Measurements from ENCODE around the gene TFF3. TPM values are rescaled to one million over a fixed set of nuclear protein-coding genes. Genes with fewer than 3 reads are reported as not detected.

TFF3 gene
- total RNA-seq, 1 donor from 2014 or later, result not detected

DNA sequence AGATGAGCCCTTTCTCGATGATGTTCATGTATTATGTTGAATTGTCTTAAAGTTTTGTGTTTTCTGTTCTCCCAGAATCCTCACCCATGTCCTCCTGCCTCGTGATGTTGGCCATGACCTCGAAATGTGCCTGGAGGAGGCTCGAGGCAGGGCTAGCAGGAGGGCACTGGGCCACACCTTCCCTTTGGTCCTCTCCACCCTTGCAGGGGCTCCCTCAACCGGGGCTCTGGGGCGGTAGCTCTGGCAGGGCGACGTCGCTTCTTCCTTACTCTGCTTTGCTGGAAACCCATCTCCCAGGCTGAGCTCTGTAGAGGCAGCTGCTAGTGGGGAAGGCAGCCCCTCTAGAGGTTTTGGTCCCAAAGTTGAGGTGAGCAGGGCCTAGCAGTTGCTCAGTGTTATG, 14.3 kb downstream of the TFF3 start:
- Histone ChIP-seq H3K9me3 (ENCODE audit: low read depth) (no peaks in the 10 kb centered on the region), H3K79me2 (ENCODE audit: low read depth) (no peaks in the 10 kb centered on the region), H2AFZ (replicated peaks) (no peak overlapping the region), H3K9ac (no peak overlapping the region), H3K27ac (no peak overlapping the region), H3K27me3 (no peaks in the 10 kb centered on the region), H3K4me2 (no peak overlapping the region), H3K4me1 (peaks cover 21% of the 10 kb centered on the region), H3F3A (ENCODE audit: low read depth) (no peaks in the 10 kb centered on the region), H4K20me1 (ENCODE audit: low read depth) (no peaks in the 10 kb centered on the region), H3K36me3 (no peaks in the 10 kb centered on the region), H3K4me3 (no peak overlapping the region)
- Mint-ChIP-seq H3K9me3 (no peaks in the 10 kb centered on the region), H3K4me3 (no peak overlapping the region), H3K36me3 (no peaks in the 10 kb centered on the region), H3K4me1 (peaks cover 19% of the 10 kb centered on the region), H3K27ac (no peak overlapping the region), H3K27me3 (ENCODE audit: insufficient read depth, low read depth) (peaks cover 4% of the 10 kb centered on the region)
- TF ChIP-seq CTCF (IDR thresholded peaks at IDR 0.05) (no peak), EZH2phosphoT487 (IDR thresholded peaks at IDR 0.05) (no peak), EZH2 (IDR thresholded peaks at IDR 0.05) (no peak)
- DNase-seq (ENCODE audit: low spot score), result no peak

- H3K4me1 Mint-ChIP-seq, result peaks cover 21% of the 10 kb centered on the region
- H3K27me3 Mint-ChIP-seq (ENCODE audit: insufficient read depth, low read depth), result peaks cover 4% of the 10 kb centered on the region
- H3K4me3 Mint-ChIP-seq, result no peak overlapping the region
- Histone ChIP-seq H3K9me3 (ENCODE audit: low read depth) (no peaks in the 10 kb centered on the region), H3K27me3 (no peaks in the 10 kb centered on the region), H3K27ac (no peak overlapping the region), H3K4me2 (no peak overlapping the region), H3K4me3 (no peak overlapping the region), H3K36me3 (no peaks in the 10 kb centered on the region), H4K20me1 (ENCODE audit: low read depth) (no peaks in the 10 kb centered on the region), H3K4me1 (peaks cover 21% of the 10 kb centered on the region), H3K79me2 (ENCODE audit: low read depth) (no peaks in the 10 kb centered on the region), H3K9ac (no peak overlapping the region), H2AFZ (replicated peaks) (no peak overlapping the region), H3F3A (ENCODE audit: low read depth) (no peaks in the 10 kb centered on the region)
- H3K27ac Mint-ChIP-seq, result no peak overlapping the region
- no peaks in the 10 kb centered on the region for H3K9me3 Mint-ChIP-seq
- H3K36me3 Mint-ChIP-seq, result no peaks in the 10 kb centered on the region
- TF ChIP-seq EZH2 (IDR thresholded peaks at IDR 0.05), result no peak
- TF ChIP-seq EZH2phosphoT487 (IDR thresholded peaks at IDR 0.05), result no peak
- no peak for TF ChIP-seq CTCF (IDR thresholded peaks at IDR 0.05)
- no peak for DNase-seq (ENCODE audit: low spot score)
These were observed 15.1 kb downstream of the TFF3 start for GRCh38 chr21:42300045-42300583.

DNA sequence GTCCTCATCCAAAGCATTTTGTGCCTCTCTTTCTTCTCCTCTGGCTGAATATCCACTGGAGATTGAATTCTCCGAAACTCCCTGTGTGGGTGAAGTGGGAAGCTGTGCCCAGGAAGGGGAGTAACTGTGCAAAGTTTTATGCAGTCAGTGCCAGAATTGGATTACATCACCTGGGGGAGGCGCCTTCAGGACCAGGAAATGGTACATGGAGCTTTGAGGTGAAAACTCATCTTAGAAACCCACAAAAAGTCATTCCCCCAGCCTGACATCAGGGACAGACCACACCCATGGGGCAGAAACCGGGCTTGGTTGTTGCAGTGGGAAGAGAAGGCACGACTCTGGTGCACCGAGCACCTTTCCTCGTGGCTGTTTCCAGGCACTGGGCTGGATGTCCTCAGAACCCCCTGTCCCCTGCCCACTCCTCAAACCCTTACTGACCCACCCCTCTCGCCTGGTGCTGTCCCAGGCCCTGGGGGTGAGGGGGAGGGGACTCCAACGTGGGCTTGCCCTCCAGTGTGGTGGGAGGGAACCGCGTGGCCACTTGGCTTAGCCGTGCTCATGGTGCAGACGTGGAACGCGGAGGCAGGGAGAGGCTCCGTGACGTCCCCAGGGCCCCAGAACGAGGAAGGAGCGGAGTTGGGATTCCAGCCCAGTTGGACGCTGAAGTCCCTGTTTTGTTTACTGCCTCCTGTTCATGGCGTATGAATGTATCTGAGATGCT, 15.7 kb downstream of the TFF3 start:
- Histone ChIP-seq H3K4me1 (peaks cover 21% of the 10 kb centered on the region), H3K79me2 (ENCODE audit: low read depth) (no peaks in the 10 kb centered on the region), H3K27ac (no peak overlapping the region), H3K9ac (no peak overlapping the region), H3K4me2 (no peak overlapping the region), H3K9me3 (ENCODE audit: low read depth) (no peaks in the 10 kb centered on the region), H3K4me3 (no peak overlapping the region), H3K36me3 (no peaks in the 10 kb centered on the region), H2AFZ (replicated peaks) (no peak overlapping the region), H3K27me3 (no peaks in the 10 kb centered on the region), H3F3A (ENCODE audit: low read depth) (no peaks in the 10 kb centered on the region), H4K20me1 (ENCODE audit: low read depth) (no peaks in the 10 kb centered on the region)
- peaks cover 21% of the 10 kb centered on the region for H3K4me1 Mint-ChIP-seq
- H3K27me3 Mint-ChIP-seq (ENCODE audit: insufficient read depth, low read depth), result peaks cover 4% of the 10 kb centered on the region
- H3K27ac Mint-ChIP-seq, result no peak overlapping the region
- H3K4me3 Mint-ChIP-seq, result no peak overlapping the region
- no peaks in the 10 kb centered on the region for H3K36me3 Mint-ChIP-seq
- H3K9me3 Mint-ChIP-seq, result no peaks in the 10 kb centered on the region
- DNase-seq (ENCODE audit: low spot score), result no peak
- TF ChIP-seq EZH2 (IDR thresholded peaks at IDR 0.05) (no peak), EZH2phosphoT487 (IDR thresholded peaks at IDR 0.05) (no peak), CTCF (IDR thresholded peaks at IDR 0.05) (no peak)
